H9 (cell line): ENCODE results near the gene ZBTB8OS. TPM values are rescaled to one million over a fixed set of nuclear protein-coding genes. Genes with fewer than 3 reads are reported as not detected.
A peak's percentile ranks its signal among the peaks of the same experiment; 100 is the strongest.

ENCODE experiments used
- DNase-seq: peaks from one replicate; pipeline ENCODE4 v3.0.0-alpha.2; 2017
- H2AFZ ChIP-seq: one replicate; pipeline ENCODE4 v1.6.1; 2013; ENCODE audit warnings: mild to moderate bottlenecking, low read length, control low read depth, moderate library complexity
- H2AK5ac ChIP-seq: 2 replicates; pipeline ENCODE4 v1.6.1; 2013; ENCODE audit warnings: low read length, control low read depth, mixed read lengths; ENCODE audit not compliant: insufficient read length
- H2BK120ac ChIP-seq: one replicate; pipeline ENCODE4 v1.6.1; 2013; ENCODE audit warnings: low read depth, mild to moderate bottlenecking, low read length, control low read depth, inconsistent platforms; ENCODE audit not compliant: poor library complexity, severe bottlenecking
- H2BK12ac ChIP-seq: 2 replicates; pipeline ENCODE4 v1.6.1; 2013; ENCODE audit warnings: low read length, control low read depth, mixed read lengths, low read depth; ENCODE audit not compliant: insufficient read length
- H2BK15ac ChIP-seq: 2 replicates; pipeline ENCODE4 v1.6.1; 2013; ENCODE audit warnings: low read depth, low read length, control low read depth
- H2BK20ac ChIP-seq: one replicate; pipeline ENCODE4 v1.6.1; 2013; ENCODE audit warnings: low read depth, mild to moderate bottlenecking, low read length, control low read depth, inconsistent platforms; ENCODE audit not compliant: poor library complexity, severe bottlenecking
- H2BK5ac ChIP-seq: 2 replicates; pipeline ENCODE4 v1.6.1; 2013; ENCODE audit warnings: low read length, control low read depth, mixed read lengths; ENCODE audit not compliant: insufficient read length
- H3K14ac ChIP-seq: 2 replicates; pipeline ENCODE4 v1.6.1; 2013; ENCODE audit warnings: low read length, control low read depth; ENCODE audit not compliant: insufficient read depth
- H3K18ac ChIP-seq: 2 replicates; pipeline ENCODE4 v1.6.1; 2013; ENCODE audit warnings: low read depth, mild to moderate bottlenecking, mixed read lengths, low read length, control low read depth; ENCODE audit not compliant: insufficient read length
- H3K23ac ChIP-seq: 2 replicates; pipeline ENCODE4 v1.6.1; 2013; ENCODE audit warnings: low read length, control low read depth, mixed read lengths, low read depth; ENCODE audit not compliant: insufficient read length
- H3K23me2 ChIP-seq: 2 replicates; pipeline ENCODE4 v1.6.1; 2013; ENCODE audit warnings: low read depth, mild to moderate bottlenecking, mixed read lengths, low read length, control low read depth; ENCODE audit not compliant: insufficient read length, poor library complexity, severe bottlenecking
- H3K27ac ChIP-seq: 2 replicates; pipeline ENCODE4 v1.5.1; 2013; ENCODE audit warnings: low read length, control low read depth, mixed read lengths, low read depth; ENCODE audit not compliant: insufficient read length
- H3K27me3 ChIP-seq: 2 replicates; pipeline ENCODE4 v1.6.1; 2013; ENCODE audit warnings: low read length, control low read depth, inconsistent platforms; ENCODE audit not compliant: insufficient read depth
- H3K4ac ChIP-seq: 2 replicates; pipeline ENCODE4 v1.6.1; 2013; ENCODE audit warnings: low read depth, mild to moderate bottlenecking, control low read depth, inconsistent platforms, low read length, moderate library complexity
- H3K4me1 ChIP-seq: 2 replicates; pipeline ENCODE4 v1.6.1; 2013; ENCODE audit warnings: low read length, control low read depth, inconsistent platforms; ENCODE audit not compliant: insufficient read depth
- H3K4me2 ChIP-seq: 2 replicates; pipeline ENCODE4 v1.6.1; 2013; ENCODE audit warnings: low read length, control low read depth, mixed read lengths; ENCODE audit not compliant: insufficient read length, insufficient read depth
- H3K56ac ChIP-seq: 2 replicates; pipeline ENCODE4 v1.6.1; 2013; ENCODE audit warnings: low read depth, mild to moderate bottlenecking, mixed read lengths, low read length, control low read depth; ENCODE audit not compliant: insufficient read length
- H3K79me1 ChIP-seq: 2 replicates; pipeline ENCODE4 v1.6.1; 2013; ENCODE audit warnings: low read depth, mild to moderate bottlenecking, moderate library complexity, low read length, control low read depth, inconsistent platforms; ENCODE audit not compliant: insufficient read depth, poor library complexity, severe bottlenecking
- H3K79me2 ChIP-seq: 2 replicates; pipeline ENCODE4 v1.6.1; 2013; ENCODE audit warnings: low read length, control low read depth, inconsistent platforms; ENCODE audit not compliant: insufficient read depth
- H3K9ac ChIP-seq: 2 replicates; pipeline ENCODE4 v1.6.1; 2013; ENCODE audit warnings: low read length, control low read depth, mixed read lengths; ENCODE audit not compliant: insufficient read length; ENCODE audit errors: extremely low read depth
- H3K9me3 ChIP-seq: one replicate; pipeline ENCODE4 v1.6.1; 2013; ENCODE audit warnings: low read depth, low read length, inconsistent platforms; ENCODE audit not compliant: control insufficient read depth
- H3T11ph ChIP-seq: one replicate; pipeline ENCODE4 v1.6.1; 2013; ENCODE audit warnings: mild to moderate bottlenecking, low read length, control low read depth, inconsistent platforms
- H4K20me1 ChIP-seq: one replicate; pipeline ENCODE4 v1.6.1; 2013; ENCODE audit not compliant: control insufficient read depth, insufficient read length, insufficient read depth
- H4K5ac ChIP-seq: 2 replicates; pipeline ENCODE4 v1.6.1; 2013; ENCODE audit warnings: low read depth, mild to moderate bottlenecking, mixed read lengths, low read length, control low read depth; ENCODE audit not compliant: insufficient read length
- H4K8ac ChIP-seq: replicated peaks from 2 replicates; pipeline ENCODE4 v1.6.1; 2013; ENCODE audit warnings: low read length, control low read depth, mixed read lengths, low read depth; ENCODE audit not compliant: insufficient read length
- H4K91ac ChIP-seq: 2 replicates; pipeline ENCODE4 v1.6.1; 2013; ENCODE audit warnings: low read depth, mild to moderate bottlenecking, moderate library complexity, mixed read lengths, low read length, control low read depth; ENCODE audit not compliant: insufficient read length
- H3K27ac Mint-ChIP-seq, 3 experiments: 2 replicates in 2 of 3; 3 replicates in 1 of 3; pipeline ENCODE4 v1.8.0; 2020 to 2021; ENCODE audit warnings: mixed read lengths in 3 of 3, mild to moderate bottlenecking in 1 of 3, moderate library complexity in 1 of 3
- H3K27me3 Mint-ChIP-seq: 2 replicates; pipeline ENCODE4 v1.8.0; 2021; ENCODE audit warnings: low read depth, mild to moderate bottlenecking, moderate library complexity, mixed read lengths
- H3K36me3 Mint-ChIP-seq, 3 experiments: 2 replicates in 2 of 3; 3 replicates in 1 of 3; pipeline ENCODE4 v1.8.0; 2020 to 2021; ENCODE audit warnings: low read depth in 3 of 3, mixed read lengths in 3 of 3; ENCODE audit not compliant: insufficient read depth in 1 of 3
- H3K4me1 Mint-ChIP-seq, 2 experiments: 2 replicates each; pipeline ENCODE4 v1.8.0; 2020; ENCODE audit warnings: mixed read lengths in 2 of 2
- H3K4me3 Mint-ChIP-seq, 2 experiments: 2 replicates in 1 of 2; 3 replicates in 1 of 2; pipeline ENCODE4 v1.8.0; 2020 to 2021; ENCODE audit warnings: mild to moderate bottlenecking in 2 of 2, mixed read lengths in 2 of 2, moderate library complexity in 1 of 2
- H3K9me3 Mint-ChIP-seq, 2 experiments: 2 replicates in 1 of 2; 3 replicates in 1 of 2; pipeline ENCODE4 v1.8.0; 2020; ENCODE audit warnings: mild to moderate bottlenecking in 2 of 2, mixed read lengths in 2 of 2, moderate library complexity in 1 of 2
- WGBS: extraction: QIAGEN DNeasy Blood & Tissue Kit; methylation state at CpG from one replicate; pipeline ENCODE4 v1.1.7; 2013; ENCODE audit warnings: missing lambda C conversion rate, low lambda C conversion rate, mixed read lengths; ENCODE audit not compliant: insufficient read length; ENCODE audit errors: extremely low coverage; 5-methylcytosine and 5-hydroxymethylcytosine counted together
- total RNA-seq: library from RNA; stranded (reverse); gene quantifications from 2 replicates; pipeline ENCODE4 v1.2.1, GENCODE V29; 2021
- TF ChIP-seq, protein P1 (sequence below): fragments of 200-600 bp; sonication (generic); conservative IDR thresholded peaks from 3 replicates; pipeline ENCODE4 v1.8.0; 2021; ENCODE audit warnings: antibody characterized with exemption, mild to moderate bottlenecking

ZBTB8OS gene
- total RNA-seq, 1 experiment from 2014 or later, result 59.4 TPM

DNA sequence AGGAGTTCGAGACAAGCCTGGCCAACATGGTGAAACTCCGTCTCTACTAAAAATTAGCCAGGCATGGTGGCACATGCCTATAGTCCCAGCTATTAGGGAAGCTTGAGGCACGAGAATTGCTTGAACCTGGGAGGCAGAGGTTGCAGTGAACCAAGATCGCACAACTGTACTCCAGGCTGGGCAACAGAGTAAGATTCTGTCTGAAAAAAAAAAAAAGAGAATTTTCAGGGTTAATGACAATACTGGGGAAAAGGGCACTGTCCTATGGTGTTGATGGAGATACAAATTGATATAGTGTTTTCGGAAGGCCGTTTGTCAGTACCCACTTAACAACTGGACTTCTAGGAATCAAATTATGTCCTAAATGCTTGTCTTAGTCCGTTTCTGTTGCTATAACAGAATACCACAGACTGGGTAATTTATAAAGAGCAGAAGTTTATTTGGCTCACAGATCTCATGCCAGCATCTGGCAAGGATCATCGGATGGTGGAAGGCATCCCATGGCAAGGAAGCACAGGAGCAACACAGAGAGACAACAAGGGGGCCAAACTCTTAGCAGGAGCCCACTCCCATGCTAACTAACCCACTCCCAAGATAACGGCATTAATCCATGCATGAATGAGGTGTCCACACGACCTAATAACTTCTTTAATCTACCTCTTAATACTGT, 69.9 kb downstream of the ZBTB8OS start:
- no peak overlapping the region for H4K5ac ChIP-seq
- no peaks in the 10 kb centered on the region for H4K20me1 ChIP-seq
- no peak overlapping the region for H2BK120ac ChIP-seq
- no peak overlapping the region; a peak in 1 of 5 replicates for H3K4me3 Mint-ChIP-seq
- H3K14ac ChIP-seq, result no peak overlapping the region
- no peak overlapping the region for H2BK12ac ChIP-seq
- H3K4me1 ChIP-seq, result no peaks in the 10 kb centered on the region
- H3K18ac ChIP-seq, result no peak overlapping the region
- TF ChIP-seq, protein P1, sequence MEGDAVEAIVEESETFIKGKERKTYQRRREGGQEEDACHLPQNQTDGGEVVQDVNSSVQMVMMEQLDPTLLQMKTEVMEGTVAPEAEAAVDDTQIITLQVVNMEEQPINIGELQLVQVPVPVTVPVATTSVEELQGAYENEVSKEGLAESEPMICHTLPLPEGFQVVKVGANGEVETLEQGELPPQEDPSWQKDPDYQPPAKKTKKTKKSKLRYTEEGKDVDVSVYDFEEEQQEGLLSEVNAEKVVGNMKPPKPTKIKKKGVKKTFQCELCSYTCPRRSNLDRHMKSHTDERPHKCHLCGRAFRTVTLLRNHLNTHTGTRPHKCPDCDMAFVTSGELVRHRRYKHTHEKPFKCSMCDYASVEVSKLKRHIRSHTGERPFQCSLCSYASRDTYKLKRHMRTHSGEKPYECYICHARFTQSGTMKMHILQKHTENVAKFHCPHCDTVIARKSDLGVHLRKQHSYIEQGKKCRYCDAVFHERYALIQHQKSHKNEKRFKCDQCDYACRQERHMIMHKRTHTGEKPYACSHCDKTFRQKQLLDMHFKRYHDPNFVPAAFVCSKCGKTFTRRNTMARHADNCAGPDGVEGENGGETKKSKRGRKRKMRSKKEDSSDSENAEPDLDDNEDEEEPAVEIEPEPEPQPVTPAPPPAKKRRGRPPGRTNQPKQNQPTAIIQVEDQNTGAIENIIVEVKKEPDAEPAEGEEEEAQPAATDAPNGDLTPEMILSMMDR, result no peak
- no peaks in the 10 kb centered on the region for H3K79me1 ChIP-seq
- no peaks in the 10 kb centered on the region for H3K23me2 ChIP-seq
- no peaks in the 10 kb centered on the region for H3K9me3 Mint-ChIP-seq
- no peak overlapping the region for H2BK5ac ChIP-seq
- no peak overlapping the region for H4K91ac ChIP-seq
- H2BK15ac ChIP-seq, result no peak overlapping the region
- no peak overlapping the region for H3K27ac ChIP-seq
- H3K27me3 Mint-ChIP-seq, result no peaks in the 10 kb centered on the region
- peak overlapping the region in 1 of 3 experiments; percentile 77; a peak in 2 of 7 replicates for H3K27ac Mint-ChIP-seq
- no peak overlapping the region for H4K8ac ChIP-seq
- no peak overlapping the region for H3K4ac ChIP-seq
- H3K79me2 ChIP-seq, result no peaks in the 10 kb centered on the region
- no peak overlapping the region for H2BK20ac ChIP-seq
- DNase-seq, result no peak
- H3K27me3 ChIP-seq, result no peaks in the 10 kb centered on the region
- H3K4me1 Mint-ChIP-seq, result no peaks in the 10 kb centered on the region
- no CpG with 5 or more reads among the region's 10 CpGs for WGBS
- H2AK5ac ChIP-seq, result no peak overlapping the region
- H3T11ph ChIP-seq, result no peak overlapping the region
- H2AFZ ChIP-seq, result no peak overlapping the region
- H3K9ac ChIP-seq, result no peak overlapping the region
- H3K9me3 ChIP-seq, result no peaks in the 10 kb centered on the region
- H3K56ac ChIP-seq, result no peak overlapping the region
- H3K23ac ChIP-seq, result no peak overlapping the region
- H3K36me3 Mint-ChIP-seq, result no peaks in the 10 kb centered on the region
- no peak overlapping the region for H3K4me2 ChIP-seq

Other genes starting within 250 kb of the ZBTB8OS start
- gene ZBTB8B, start 185.5 kb downstream of the ZBTB8OS start, total RNA-seq, result 1.6 and 1.9 TPM in 2 replicates
- gene ZBTB8A, start 111.1 kb downstream of the ZBTB8OS start, total RNA-seq, result 11.1 and 11.3 TPM in 2 replicates
- 416 and 421 TPM in 2 replicates for gene RBBP4, start 658 bp upstream of the ZBTB8OS start, total RNA-seq
- 0.15 TPM in 2 replicates for gene SYNC, start 52.2 kb upstream of the ZBTB8OS start, total RNA-seq
- 185 and 194 TPM in 2 replicates for gene YARS1, start 166.8 kb upstream of the ZBTB8OS start, total RNA-seq
- gene S100PBP, start 167.1 kb upstream of the ZBTB8OS start, total RNA-seq, result 50.1 and 51.4 TPM in 2 replicates
- gene FNDC5, start 220.4 kb upstream of the ZBTB8OS start, total RNA-seq, result 4.5 and 5.9 TPM in 2 replicates
- 1.1 and 1.2 TPM in 2 replicates for gene HPCA, start 235.9 kb upstream of the ZBTB8OS start, total RNA-seq